GM12875 (cell line): Measurements from ENCODE around the gene ZRANB3.

Source experiments
- H3K4me3 ChIP-seq: one replicate; pipeline ENCODE4 v1.5.1; 2011; ENCODE audit warnings: low read depth, low read length, control low read depth
- TF ChIP-seq, protein P1 (sequence below): IDR thresholded peaks from 2 replicates; pipeline ENCODE4 v1.5.1; 2011; ENCODE audit warnings: low read depth, mild to moderate bottlenecking, control low read depth, inconsistent platforms, low read length, moderate library complexity, borderline replicate concordance; ENCODE audit not compliant: insufficient read depth

The ZRANB3 gene

DNA sequence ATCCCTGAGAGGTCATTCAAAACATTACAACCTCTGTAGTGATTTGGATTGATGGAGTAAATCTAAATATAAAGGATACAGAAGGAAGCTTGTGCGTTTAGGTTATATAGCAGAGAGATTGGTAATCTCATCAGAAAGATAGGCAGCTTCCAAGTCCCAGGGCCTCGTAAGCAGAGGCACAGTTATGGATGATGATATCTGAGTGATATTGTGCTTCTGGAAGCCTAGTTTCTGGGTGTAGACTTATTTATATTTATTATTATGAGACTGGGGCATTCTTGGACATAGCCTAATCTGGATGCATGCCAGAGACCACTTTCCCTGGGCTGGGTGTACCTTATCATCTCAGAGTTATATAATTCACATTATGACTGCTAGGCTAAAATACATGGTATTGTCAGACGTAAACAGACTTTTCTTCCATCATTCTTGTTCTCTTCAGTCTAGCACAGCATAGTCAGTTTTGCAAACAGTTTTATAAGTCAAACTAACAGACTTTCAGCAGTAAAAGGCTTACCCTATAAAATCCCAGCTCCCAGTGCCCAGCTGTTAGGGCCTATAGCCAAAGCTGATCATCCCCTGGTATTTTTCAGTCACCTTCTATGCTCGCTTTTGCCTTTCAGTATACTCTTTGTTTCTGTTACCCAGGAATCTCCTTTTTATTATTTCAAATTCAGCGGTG lies 431.1 kb downstream of the ZRANB3 start:
- H3K4me3 ChIP-seq: no peak overlapping the region
- TF ChIP-seq, protein P1, sequence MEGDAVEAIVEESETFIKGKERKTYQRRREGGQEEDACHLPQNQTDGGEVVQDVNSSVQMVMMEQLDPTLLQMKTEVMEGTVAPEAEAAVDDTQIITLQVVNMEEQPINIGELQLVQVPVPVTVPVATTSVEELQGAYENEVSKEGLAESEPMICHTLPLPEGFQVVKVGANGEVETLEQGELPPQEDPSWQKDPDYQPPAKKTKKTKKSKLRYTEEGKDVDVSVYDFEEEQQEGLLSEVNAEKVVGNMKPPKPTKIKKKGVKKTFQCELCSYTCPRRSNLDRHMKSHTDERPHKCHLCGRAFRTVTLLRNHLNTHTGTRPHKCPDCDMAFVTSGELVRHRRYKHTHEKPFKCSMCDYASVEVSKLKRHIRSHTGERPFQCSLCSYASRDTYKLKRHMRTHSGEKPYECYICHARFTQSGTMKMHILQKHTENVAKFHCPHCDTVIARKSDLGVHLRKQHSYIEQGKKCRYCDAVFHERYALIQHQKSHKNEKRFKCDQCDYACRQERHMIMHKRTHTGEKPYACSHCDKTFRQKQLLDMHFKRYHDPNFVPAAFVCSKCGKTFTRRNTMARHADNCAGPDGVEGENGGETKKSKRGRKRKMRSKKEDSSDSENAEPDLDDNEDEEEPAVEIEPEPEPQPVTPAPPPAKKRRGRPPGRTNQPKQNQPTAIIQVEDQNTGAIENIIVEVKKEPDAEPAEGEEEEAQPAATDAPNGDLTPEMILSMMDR: no peak

DNA sequence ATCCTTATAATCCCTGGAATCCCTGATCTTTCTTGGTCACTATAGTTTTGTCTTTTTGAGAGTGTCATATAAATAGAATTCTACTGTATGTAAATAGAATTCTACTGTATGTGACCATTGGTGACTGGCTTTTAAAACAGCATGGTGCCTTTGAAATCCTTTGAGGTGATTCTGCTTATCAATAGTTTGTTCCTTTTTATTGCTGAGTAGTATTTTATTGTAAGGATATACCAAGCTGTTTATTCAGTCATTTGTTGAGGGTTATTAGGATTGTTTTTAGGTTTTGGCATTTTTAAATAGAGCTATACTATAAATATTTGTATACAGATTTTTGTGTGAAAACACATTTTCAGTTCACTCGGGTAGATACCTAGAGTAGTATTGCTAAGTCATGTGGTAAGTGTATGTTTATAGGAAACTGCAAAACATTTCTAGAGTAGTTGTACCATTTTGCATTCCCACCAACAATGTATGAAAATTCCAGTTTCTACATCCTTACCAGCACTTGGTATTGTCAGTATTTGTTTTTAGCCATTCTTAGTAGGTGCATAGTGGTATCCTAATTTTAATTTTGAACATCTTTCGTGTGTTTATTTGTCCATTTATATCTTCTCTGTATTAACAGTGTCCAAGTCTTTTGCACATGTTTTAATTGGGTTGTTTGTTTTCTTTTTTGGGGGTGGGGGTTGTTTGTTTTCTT lies 433.3 kb downstream of the ZRANB3 start:
- TF ChIP-seq, protein P1: no peak
- H3K4me3 ChIP-seq: no peak overlapping the region

DNA sequence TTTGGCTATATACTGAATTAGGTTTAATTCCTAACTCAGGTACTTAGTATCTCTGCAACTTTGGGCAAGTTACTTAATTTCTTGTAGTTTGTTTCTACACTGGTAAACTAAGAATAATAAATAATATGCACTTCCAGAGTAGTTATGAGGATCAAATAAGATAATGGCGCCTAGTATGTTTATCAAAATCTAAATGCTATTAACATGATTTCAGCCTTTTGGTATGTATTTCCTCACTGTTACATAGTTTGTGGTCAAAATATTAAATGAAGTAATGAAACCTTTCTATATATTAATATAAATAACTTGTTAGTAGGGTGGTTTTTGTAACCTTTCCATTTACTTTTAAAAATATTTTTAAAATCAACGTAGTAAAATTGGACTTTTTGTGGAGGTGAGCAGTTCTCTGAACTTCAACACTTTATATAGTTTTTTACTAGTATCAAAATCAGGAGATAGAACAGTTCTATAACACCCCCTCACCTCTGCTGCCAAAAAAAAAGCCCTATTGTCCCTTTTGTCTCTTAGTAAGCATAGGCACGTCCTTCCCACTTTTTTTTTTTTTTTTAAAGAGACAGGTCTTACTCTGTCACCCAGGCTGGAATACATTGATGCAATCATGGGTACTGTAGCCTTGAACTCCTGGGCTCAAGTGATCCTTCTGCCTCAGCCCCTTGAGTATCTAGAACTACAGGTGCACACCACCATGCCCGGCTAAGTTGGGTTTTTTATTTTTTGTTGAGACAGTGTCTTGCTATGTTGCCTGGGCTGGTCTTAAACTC lies 434.2 kb downstream of the ZRANB3 start:
- TF ChIP-seq, protein P1: no peak
- no peak overlapping the region for H3K4me3 ChIP-seq

DNA sequence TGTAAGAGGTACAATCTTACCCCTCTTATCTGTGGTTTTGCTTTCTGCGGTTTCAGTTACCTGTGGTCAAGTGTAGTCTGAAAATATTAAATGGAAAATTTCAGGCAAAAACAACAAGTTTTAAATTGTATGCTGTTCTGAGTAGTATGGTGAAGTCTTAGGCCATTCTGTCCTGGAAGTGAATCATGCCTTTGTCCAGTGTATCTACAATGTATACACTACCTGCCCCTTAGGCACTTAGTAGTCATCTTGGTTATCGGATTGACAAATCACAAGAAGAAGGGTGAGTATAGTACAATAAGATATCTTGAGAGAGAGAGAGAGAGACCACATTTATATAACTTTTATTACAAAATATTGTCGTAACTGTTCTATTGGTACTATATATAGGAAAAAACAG lies 435.4 kb downstream of the ZRANB3 start:
- no peak overlapping the region for H3K4me3 ChIP-seq
- TF ChIP-seq, protein P1: no peak

DNA sequence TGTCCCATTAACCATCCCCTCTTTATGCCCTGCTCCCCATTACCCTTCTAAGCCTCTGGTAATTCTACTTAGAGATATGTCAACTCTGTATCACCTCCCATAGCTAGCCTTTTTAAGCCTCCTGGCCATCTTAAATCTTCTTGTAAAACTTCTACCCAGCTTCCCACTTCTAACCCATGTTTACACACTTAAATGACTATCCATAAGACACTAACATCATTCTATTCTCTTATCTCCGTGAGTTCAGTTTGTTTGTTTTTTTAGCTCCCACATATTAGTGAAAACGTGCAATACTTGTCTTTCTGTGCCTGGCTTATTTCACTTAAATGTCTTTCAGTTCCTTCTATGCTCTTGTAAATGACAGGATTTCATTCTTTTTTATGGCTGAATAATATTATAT lies 436.5 kb downstream of the ZRANB3 start:
- TF ChIP-seq, protein P1: no peak
- H3K4me3 ChIP-seq: no peak overlapping the region

DNA sequence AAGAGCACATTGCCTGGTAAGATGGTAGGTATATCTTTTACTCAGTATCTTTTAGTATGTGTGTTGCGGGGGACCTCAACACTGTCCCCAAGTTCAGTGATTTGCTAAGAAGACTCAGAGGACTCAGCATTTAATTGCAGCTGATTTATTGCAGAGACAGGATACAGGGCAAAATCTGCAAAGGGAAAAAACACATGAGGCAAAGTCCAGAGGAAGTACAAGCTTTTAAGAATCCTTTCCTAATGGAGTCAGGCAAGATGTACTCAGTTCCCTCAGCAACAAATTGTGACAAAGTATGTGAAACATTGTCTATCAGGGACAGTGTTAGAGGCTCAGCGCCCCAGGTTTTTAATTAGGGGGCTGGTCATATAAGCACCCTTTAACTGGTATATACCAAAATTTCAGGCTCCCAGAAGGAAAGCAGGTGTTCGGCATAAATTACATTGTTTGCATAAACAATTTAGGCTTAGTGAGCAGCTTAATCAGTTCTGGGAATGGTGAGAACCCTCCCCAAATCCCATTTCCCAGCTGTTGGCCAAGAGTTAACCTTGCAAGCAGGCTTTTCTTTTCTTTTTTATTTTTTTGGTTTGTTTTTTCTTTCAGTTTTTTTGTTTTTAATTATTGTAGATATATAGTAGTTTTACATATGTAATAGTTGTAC lies 437.2 kb downstream of the ZRANB3 start:
- H3K4me3 ChIP-seq: no peak overlapping the region
- TF ChIP-seq, protein P1: no peak
